ENCODE data around the gene NHSL1. TPM values are rescaled to one million over a fixed set of nuclear protein-coding genes. Genes with fewer than 3 reads are reported as not detected.

NHSL1 gene
- polyA plus RNA-seq, 3 donors = 10.1 to 11.6 (median 10.8) TPM

GRCh38 chr6:138377042-138377441 is 122.3 kb downstream of the NHSL1 start:
- DNase-seq (ENCODE audit: low read depth in 3 of 3, low spot score in 2 of 3) = no peak

GRCh38 chr6:138374815-138375214 is 124.5 kb downstream of the NHSL1 start:
- DNase-seq (ENCODE audit: low read depth in 3 of 3, low spot score in 2 of 3) = no peak

GRCh38 chr6:138374230-138374629 is 125.1 kb downstream of the NHSL1 start:
- no peak for DNase-seq (ENCODE audit: low read depth in 3 of 3, low spot score in 2 of 3)

- no peak for DNase-seq (ENCODE audit: low read depth in 3 of 3, low spot score in 2 of 3)
Measured at GRCh38 chr6:138372711-138373463, 126.4 kb downstream of the NHSL1 start.

Other genes with a start within 250 kb of the NHSL1 start
- under 1 TPM in 1 of 3 donors, not detected in 2; 0.14 TPM for gene SMIM28, start 121.6 kb downstream of the NHSL1 start, polyA plus RNA-seq (ENCODE audit: insufficient read length in 3 of 3)
- 10 to 100 TPM; 58.7 to 62.3 (median 60.2) TPM for gene HEBP2, start 95.3 kb downstream of the NHSL1 start, polyA plus RNA-seq (ENCODE audit: insufficient read length in 3 of 3)

Data from right renal cortex interstitium (tissue), 3 donors.